HCT116 (cell line): ENCODE data around the gene FBXO15.

Source experiments
- CTCF ChIP-seq, 3 experiments: fragments of 200-600 bp in 1 of 3; sonication (generic) in 1 of 3; IDR thresholded peaks in 2 of 3; conservative IDR thresholded peaks in 1 of 3; 2 replicates each; pipeline ENCODE4 v1.5.1; 2012 to 2017; ENCODE audit warnings: low read depth in 2 of 3, low read length in 2 of 3, antibody characterized with exemption in 1 of 3, borderline replicate concordance in 1 of 3, control low read depth in 1 of 3, mild to moderate bottlenecking in 1 of 3, mixed read lengths in 1 of 3, mixed run types in 1 of 3, moderate library complexity in 1 of 3; ENCODE audit not compliant: insufficient read depth in 1 of 3
- POLR2A ChIP-seq: IDR thresholded peaks from 2 replicates; pipeline ENCODE4 v1.7.0; 2011; ENCODE audit warnings: borderline replicate concordance; ENCODE audit not compliant: insufficient read depth, insufficient read length; ENCODE audit errors: extremely low read depth

- TF ChIP-seq CTCF (IDR thresholded peaks at IDR 0.05 in 2 of 3, conservative IDR thresholded peaks at IDR 0.05 in 1 of 3; ENCODE audit: borderline replicate concordance in 1 of 3, insufficient read depth in 1 of 3, low read depth in 2 of 3, low read length in 2 of 3) (no peak; a peak in 1 of 6 replicates), POLR2A (no peak)
Observed at GRCh38 chr18:74063023-74063422, 84.6 kb downstream of the FBXO15 start.
